ENCODE results near the gene ADNP. TPM values are rescaled to one million over a fixed set of nuclear protein-coding genes. Genes with fewer than 3 reads are reported as not detected.

The ADNP gene
- total and polyA plus RNA-seq, 2 donors from 2014 or later: 32.0 to 66.7 TPM

DNA sequence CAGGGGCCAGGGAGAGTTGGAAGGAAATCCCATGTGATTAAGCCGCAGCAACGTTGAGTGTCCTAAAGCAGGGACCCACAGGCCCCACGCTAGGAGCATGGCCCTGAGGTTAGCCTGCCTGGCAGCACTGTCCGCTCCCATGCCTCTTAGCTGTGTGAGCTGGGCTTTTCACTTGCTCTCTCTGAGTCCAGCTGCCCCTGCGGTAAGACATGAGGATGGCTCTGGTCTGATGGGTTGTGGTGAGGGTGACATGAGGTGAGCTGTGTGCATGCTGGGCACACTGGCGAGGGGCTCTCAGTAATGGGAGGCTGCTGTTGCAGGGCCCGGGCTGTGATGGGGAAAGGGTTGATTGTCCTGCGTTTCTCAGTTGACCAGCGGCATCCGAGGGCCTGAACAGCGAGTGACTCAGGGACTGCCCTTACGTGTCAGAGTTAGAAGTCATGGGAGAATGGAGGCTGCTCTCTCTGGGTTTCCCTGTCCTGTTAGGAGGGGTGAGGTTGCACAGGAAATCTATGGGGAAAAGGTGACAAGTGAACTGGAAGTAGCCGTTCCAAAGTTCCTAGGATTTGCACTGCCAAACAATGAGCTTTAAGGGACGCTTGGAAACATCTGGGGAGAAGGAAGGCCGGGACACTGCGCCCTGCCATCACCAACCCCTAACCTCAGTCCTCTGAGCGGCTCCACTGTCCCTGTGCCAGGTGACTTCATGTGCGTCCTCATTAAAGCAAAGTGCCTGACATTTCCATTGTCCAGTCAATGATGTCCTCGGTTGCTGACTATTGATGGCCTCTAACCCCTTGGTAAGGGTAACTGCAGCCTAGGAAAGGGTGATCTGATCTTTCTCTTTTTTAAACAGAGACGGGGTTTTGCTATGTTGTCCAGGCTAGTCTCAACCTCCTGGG lies 51.3 kb downstream of the ADNP start:
- no peak for DNase-seq
- TF ChIP-seq, protein P1, sequence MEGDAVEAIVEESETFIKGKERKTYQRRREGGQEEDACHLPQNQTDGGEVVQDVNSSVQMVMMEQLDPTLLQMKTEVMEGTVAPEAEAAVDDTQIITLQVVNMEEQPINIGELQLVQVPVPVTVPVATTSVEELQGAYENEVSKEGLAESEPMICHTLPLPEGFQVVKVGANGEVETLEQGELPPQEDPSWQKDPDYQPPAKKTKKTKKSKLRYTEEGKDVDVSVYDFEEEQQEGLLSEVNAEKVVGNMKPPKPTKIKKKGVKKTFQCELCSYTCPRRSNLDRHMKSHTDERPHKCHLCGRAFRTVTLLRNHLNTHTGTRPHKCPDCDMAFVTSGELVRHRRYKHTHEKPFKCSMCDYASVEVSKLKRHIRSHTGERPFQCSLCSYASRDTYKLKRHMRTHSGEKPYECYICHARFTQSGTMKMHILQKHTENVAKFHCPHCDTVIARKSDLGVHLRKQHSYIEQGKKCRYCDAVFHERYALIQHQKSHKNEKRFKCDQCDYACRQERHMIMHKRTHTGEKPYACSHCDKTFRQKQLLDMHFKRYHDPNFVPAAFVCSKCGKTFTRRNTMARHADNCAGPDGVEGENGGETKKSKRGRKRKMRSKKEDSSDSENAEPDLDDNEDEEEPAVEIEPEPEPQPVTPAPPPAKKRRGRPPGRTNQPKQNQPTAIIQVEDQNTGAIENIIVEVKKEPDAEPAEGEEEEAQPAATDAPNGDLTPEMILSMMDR (IDR thresholded peaks at IDR 0.05; ENCODE audit: borderline replicate concordance, extremely low read depth, insufficient read depth): no peak

DNA sequence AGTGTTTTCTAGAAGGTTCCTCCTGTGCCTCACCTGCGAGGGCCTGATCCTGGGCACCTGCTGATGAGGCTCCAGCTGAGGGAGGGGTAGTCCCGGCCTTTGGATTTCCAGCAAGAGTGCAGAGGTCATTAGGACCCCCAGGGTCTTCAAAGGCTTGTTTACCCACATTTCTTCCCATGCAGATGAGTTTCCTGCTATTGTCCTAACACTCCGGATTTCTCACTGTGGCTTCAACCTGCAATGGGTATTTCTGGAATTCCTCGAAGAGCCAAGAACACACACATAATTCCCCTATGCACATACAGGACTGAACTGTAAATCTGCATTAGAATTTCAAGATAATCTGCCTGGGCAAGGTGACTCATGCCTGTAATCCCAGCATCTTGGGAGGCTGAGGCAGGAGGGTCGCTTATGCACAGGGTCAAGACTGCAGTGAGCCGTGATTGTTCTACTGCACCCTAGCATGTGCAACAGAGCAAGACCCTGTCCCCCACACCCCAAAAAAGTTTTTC lies 53.9 kb downstream of the ADNP start:
- Histone ChIP-seq H3K4me1 (ENCODE audit: control insufficient read depth in 2 of 3, insufficient read depth in 2 of 3, low read depth in 1 of 3, low read length in 3 of 3) (no peaks in the 10 kb centered on the region), H3K36me3 (ENCODE audit: control insufficient read depth in 2 of 3, insufficient read depth in 3 of 3, low read length in 3 of 3) (no peaks in the 10 kb centered on the region), H3K27me3 (ENCODE audit: control insufficient read depth, insufficient read depth, low read length) (no peaks in the 10 kb centered on the region), H3K27ac (ENCODE audit: low read depth in 2 of 2, low read length in 2 of 2) (no peak overlapping the region), H3K4me3 (ENCODE audit: low read length in 3 of 3) (no peak overlapping the region), H3K9me3 (ENCODE audit: control insufficient read depth in 2 of 3, insufficient read depth in 1 of 3, low read length in 3 of 3) (no peaks in the 10 kb centered on the region), H3K9ac (ENCODE audit: low read length in 3 of 3) (no peak overlapping the region)
- DNase-seq (no peak), FAIRE-seq (no peak)
- TF ChIP-seq, protein P1 (IDR thresholded peaks at IDR 0.05; ENCODE audit: borderline replicate concordance, extremely low read depth, insufficient read depth): no peak
- intact Hi-C loops (cut with DNase I): no loop called here

More for the DNA sequence above, 51.3 kb downstream of the ADNP start:
- Histone ChIP-seq H3K4me3 (ENCODE audit: low read length in 3 of 3) (no peak overlapping the region), H3K27ac (ENCODE audit: low read depth in 2 of 2, low read length in 2 of 2) (no peak overlapping the region), H3K4me1 (ENCODE audit: control insufficient read depth in 2 of 3, insufficient read depth in 2 of 3, low read depth in 1 of 3, low read length in 3 of 3) (no peaks in the 10 kb centered on the region), H3K36me3 (ENCODE audit: control insufficient read depth in 2 of 3, insufficient read depth in 3 of 3, low read length in 3 of 3) (no peaks in the 10 kb centered on the region), H3K9ac (ENCODE audit: low read length in 3 of 3) (no peak overlapping the region), H3K27me3 (ENCODE audit: control insufficient read depth, insufficient read depth, low read length) (no peaks in the 10 kb centered on the region), H3K9me3 (ENCODE audit: control insufficient read depth in 2 of 3, insufficient read depth in 1 of 3, low read length in 3 of 3) (no peaks in the 10 kb centered on the region)
- FAIRE-seq: no peak
- intact Hi-C loops (cut with DNase I): no loop called here

DNA sequence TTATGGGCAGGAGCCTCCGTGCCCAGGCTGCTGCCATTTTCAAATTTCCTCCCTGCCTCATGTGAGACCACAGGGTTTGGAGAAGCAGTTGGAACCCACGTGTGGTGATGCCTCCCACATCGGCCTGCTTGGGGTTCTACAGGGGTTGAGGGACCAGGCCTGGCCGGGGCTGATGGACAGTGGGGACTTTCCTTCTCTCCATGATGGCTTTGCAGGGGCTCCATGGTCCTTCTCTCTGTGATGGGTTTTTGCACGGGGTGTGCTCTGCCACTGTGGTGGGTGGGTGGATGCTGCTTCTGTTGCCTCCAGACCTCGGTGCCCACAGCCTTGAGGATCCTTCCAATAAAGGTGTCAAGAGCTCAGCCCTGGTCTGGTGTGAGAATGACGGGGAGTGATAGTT lies 54.4 kb downstream of the ADNP start:
- FAIRE-seq: no peak
- Histone ChIP-seq H3K27ac (ENCODE audit: low read depth in 2 of 2, low read length in 2 of 2) (no peak overlapping the region), H3K9ac (ENCODE audit: low read length in 3 of 3) (no peak overlapping the region), H3K4me1 (ENCODE audit: control insufficient read depth in 2 of 3, insufficient read depth in 2 of 3, low read depth in 1 of 3, low read length in 3 of 3) (no peaks in the 10 kb centered on the region), H3K27me3 (ENCODE audit: control insufficient read depth, insufficient read depth, low read length) (no peaks in the 10 kb centered on the region), H3K36me3 (ENCODE audit: control insufficient read depth in 2 of 3, insufficient read depth in 3 of 3, low read length in 3 of 3) (no peaks in the 10 kb centered on the region), H3K9me3 (ENCODE audit: control insufficient read depth in 2 of 3, insufficient read depth in 1 of 3, low read length in 3 of 3) (no peaks in the 10 kb centered on the region), H3K4me3 (ENCODE audit: low read length in 3 of 3) (no peak overlapping the region)
- TF ChIP-seq, protein P1 (IDR thresholded peaks at IDR 0.05; ENCODE audit: borderline replicate concordance, extremely low read depth, insufficient read depth): no peak
- intact Hi-C loops (cut with DNase I): no loop called here
- DNase-seq: no peak
